ENCODE measurements around the gene OR5AU1.

OR5AU1 gene

GRCh38 chr14:21155963-21156362 is at the start of gene OR5AU1:
OR5AU1 (minus strand) TSS chr14:21156063; CDS start chr14:21155872, 191 bp downstream.
- no peak for DNase-seq (ENCODE audit: low read depth in 2 of 2)

GRCh38 chr14:21205026-21205677 is 49.3 kb upstream of the OR5AU1 start:
- DNase-seq (ENCODE audit: low read depth in 2 of 2): no peak

- no peak for DNase-seq (ENCODE audit: low read depth in 2 of 2)
These were observed 48.5 kb upstream of the OR5AU1 start for GRCh38 chr14:21204167-21205025.

GRCh38 chr14:21203470-21204166 is 47.8 kb upstream of the OR5AU1 start:
- DNase-seq (ENCODE audit: low read depth in 2 of 2): no peak

GRCh38 chr14:21202463-21203358 is 46.8 kb upstream of the OR5AU1 start:
- no peak for DNase-seq (ENCODE audit: low read depth in 2 of 2)

- no peak for DNase-seq (ENCODE audit: low read depth in 2 of 2)
These were observed 46.0 kb upstream of the OR5AU1 start for GRCh38 chr14:21201732-21202462.

- DNase-seq (ENCODE audit: low read depth in 2 of 2): no peak
These were observed 45.0 kb upstream of the OR5AU1 start for GRCh38 chr14:21200752-21201461.

- no peak for DNase-seq (ENCODE audit: low read depth in 2 of 2)
These were observed 44.0 kb upstream of the OR5AU1 start for GRCh38 chr14:21199611-21200560.

GRCh38 chr14:21197418-21198205 is 41.7 kb upstream of the OR5AU1 start:
- no peak for DNase-seq (ENCODE audit: low read depth in 2 of 2)

- DNase-seq (ENCODE audit: low read depth in 2 of 2): no peak
These were observed 38.7 kb upstream of the OR5AU1 start for GRCh38 chr14:21194597-21194996.

- no peak for DNase-seq (ENCODE audit: low read depth in 2 of 2)
These were observed 37.1 kb upstream of the OR5AU1 start for GRCh38 chr14:21192875-21193535.

GRCh38 chr14:21192447-21192822 is 36.6 kb upstream of the OR5AU1 start:
- DNase-seq (ENCODE audit: low read depth in 2 of 2): no peak

GRCh38 chr14:21191809-21192446 is 36.1 kb upstream of the OR5AU1 start:
- peak; percentile 19 to 36 for DNase-seq (ENCODE audit: low read depth in 2 of 2)

GRCh38 chr14:21191261-21191808 is 35.5 kb upstream of the OR5AU1 start:
- no peak for DNase-seq (ENCODE audit: low read depth in 2 of 2)

- no peak for DNase-seq (ENCODE audit: low read depth in 2 of 2)
These were observed 29.6 kb upstream of the OR5AU1 start for GRCh38 chr14:21185491-21185890.

GRCh38 chr14:21184254-21184653 is 28.4 kb upstream of the OR5AU1 start:
- no peak for DNase-seq (ENCODE audit: low read depth in 2 of 2)

GRCh38 chr14:21182166-21182565 is 26.3 kb upstream of the OR5AU1 start:
- no peak for DNase-seq (ENCODE audit: low read depth in 2 of 2)
